NCI-H510A (cell line): ENCODE measurements around the gene YPEL5.

Experiments
- DNase-seq: peaks from one replicate; lab custom pipeline; 2025; lab: John Stamatoyannopoulos, UW

Gene YPEL5

DNA sequence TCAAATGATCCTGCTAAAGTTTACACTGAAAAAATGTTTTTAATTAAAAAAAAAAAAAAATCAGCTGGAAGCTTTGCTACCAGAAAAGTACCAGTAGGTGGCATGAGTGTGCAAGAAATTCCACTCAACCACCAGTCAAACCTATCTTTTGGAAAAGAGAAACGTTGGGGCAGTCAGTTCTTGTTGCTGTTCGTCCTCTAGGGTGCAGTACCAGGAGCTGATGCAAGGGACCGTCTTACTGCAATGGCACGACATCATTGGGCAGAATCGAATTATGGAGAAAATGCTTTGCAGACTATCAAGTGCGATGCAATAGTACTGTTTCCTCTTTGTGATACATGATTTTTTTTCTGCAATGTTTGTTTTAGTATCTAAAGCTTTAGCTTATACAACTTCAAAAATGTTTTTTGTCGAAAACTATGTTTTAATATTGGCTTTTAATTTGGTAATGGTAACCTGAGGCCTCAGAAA, 18.3 kb downstream of the YPEL5 start:
- DNase-seq, result peak; percentile 73

DNA sequence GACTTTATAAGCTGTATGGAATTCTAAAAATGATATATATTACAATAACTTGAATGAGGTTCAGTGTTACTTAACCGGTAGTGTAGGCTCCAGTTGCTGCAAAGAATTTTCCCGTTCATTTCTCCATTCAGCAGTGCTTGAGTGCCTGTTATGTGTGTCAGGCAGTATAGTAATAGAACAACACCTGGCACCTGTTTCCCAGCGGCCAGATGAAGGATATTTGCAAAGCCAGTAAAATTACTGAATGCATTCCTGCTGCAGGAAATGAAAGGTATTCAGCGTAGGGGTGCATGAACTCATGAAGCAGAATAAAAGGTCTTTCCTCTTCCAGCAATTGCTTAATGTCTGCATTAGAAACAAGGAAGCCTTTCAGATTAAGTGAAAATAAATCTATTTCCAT, 18.8 kb downstream of the YPEL5 start:
- DNase-seq, result no peak

DNA sequence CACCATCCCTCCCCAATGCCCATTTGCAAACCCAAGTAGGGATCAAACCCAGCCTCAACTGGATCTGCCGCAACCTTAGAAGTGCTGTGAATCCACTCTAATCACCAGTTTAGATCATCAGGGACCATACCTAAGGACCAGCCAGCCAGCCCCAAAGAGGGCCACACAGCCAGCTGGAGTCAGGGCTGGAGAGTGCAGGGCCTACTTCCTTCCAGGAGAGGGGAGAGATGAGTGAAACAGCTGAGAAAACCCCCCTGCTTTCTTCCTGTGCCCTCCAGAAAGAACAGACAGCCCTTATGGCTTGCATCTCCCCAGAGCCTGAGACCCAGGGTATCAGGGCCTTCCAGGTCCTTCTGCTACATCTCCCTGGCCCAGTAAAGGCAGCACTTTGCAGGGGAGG, 25.8 kb downstream of the YPEL5 start:
- DNase-seq, result no peak

DNA sequence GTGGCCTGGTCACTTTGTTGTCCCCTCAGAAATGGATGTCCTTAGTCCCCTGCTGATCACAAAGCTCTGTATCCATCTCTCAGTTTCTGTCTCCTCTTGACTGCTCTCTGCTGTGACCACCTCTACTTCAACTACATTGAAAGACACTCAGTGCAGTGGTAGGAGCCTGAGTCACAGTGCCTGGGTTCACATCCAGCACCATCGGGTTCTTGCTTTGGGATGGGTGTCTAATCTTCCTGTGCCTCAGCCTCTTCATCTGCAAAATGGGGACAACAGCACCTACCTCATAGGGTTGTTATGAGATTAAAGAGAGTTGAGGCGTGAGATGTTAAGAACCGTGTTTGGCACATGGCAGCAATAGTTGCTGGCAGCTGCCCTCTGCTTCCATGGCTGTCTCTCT, 30.6 kb downstream of the YPEL5 start:
- DNase-seq, result no peak

GRCh38 chr2:30177956-30178355, 31.1 kb downstream of the YPEL5 start:
- no peak for DNase-seq

DNA sequence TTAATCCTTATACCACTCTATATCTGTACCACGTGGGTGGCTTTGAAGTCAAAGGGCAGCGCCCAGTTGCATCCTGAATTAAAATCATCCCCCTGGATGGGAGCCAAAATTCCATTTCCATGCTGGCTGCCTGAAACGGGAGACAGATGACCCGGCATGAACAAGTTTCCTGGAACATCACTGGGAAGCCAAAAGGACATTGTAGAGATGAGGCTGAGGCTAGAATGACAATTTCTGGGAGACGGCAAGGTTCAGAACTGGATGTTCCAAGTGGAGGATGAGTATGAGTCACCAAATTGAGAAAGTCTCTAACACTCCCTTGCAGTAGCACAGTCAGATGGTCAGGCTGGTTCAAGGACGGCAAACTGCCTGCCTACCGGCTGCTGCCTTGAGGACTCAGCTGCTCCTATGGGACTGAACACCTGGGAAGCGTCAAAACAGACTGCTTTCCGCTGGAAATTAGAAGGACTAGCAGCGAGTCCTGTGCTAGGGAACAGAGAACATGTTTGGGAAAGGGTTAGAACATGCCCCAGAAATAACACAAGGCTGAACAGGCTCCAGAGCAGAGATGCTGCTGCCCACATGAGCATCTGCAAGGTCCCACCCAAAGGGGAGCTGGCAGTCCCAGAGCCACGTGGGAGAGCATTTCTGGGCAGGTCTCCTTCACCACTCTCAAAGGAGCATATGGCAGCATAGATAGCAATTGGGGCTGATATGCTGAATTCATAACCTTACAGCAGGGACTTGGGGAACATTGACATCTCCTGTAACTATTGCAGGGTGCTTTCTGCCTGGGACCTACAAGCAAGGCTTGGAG, 32.0 kb downstream of the YPEL5 start:
- no peak for DNase-seq

- no peak for DNase-seq
Observed at GRCh38 chr2:30179536-30179935, 32.7 kb downstream of the YPEL5 start.

DNA sequence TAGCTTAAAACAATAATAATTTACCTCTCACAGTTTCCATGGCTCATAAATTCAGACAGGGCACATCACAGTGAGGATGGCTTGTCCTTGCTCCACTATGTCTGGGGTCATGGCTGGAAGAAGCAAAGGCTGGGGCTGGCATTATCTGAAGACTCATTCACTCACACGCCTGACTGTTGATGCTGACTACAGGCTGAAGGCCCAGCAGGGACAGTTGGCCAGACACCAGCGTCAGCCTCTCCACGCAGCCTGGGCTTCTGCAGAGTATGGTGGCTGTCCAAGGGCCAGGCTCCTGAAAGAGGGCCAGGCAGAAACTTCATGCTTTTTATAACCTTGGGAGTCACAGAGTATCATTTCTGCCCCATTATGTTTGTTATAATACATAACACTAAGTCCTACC, 33.4 kb downstream of the YPEL5 start:
- DNase-seq, result no peak

DNA sequence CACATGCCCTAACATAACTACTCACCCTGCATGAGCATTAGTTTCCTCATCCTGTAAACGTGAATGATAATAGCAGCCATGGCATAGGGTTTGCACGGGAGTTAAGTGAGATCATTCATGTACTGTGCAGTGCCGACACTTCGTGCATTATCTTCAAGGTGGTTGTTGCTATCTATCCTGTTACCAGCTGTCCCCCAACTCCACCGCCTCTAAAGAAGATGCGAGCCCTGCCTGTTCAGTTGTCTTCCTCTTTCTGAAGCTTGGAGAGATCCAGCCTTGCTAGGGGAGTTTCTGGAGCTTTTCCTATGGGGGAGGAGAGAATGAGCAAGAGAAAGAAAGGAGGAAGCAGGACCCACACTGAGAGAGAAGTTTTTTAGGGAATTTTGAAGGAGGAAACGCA, 34.4 kb downstream of the YPEL5 start:
- no peak for DNase-seq

- DNase-seq, result no peak
Observed at GRCh38 chr2:30184035-30184434, 37.2 kb downstream of the YPEL5 start.

GRCh38 chr2:30185178-30185577, 38.4 kb downstream of the YPEL5 start:
- no peak for DNase-seq

DNA sequence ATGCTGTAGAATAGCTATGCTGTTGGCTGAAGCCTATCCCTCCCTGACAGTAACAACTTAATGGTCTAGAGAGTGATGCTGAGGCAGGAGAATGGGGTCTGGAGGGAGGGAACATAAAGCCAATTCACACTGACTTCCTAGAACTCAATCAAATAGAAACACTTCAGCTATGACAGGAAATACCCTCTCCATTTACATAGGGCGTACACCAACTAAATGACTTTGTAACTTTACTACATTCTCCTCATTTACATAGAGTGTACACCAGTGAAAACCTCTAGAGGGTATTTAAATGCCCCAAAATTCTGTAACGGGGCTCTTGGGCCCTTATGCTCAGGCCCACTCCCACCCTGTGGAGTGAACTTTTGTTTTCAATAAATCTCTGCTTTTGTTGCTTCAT, 41.5 kb downstream of the YPEL5 start:
- no peak for DNase-seq

- DNase-seq, result no peak
Observed at GRCh38 chr2:30190637-30191036, 43.8 kb downstream of the YPEL5 start.

- DNase-seq, result no peak
Observed at GRCh38 chr2:30191107-30191506, 44.3 kb downstream of the YPEL5 start.

DNA sequence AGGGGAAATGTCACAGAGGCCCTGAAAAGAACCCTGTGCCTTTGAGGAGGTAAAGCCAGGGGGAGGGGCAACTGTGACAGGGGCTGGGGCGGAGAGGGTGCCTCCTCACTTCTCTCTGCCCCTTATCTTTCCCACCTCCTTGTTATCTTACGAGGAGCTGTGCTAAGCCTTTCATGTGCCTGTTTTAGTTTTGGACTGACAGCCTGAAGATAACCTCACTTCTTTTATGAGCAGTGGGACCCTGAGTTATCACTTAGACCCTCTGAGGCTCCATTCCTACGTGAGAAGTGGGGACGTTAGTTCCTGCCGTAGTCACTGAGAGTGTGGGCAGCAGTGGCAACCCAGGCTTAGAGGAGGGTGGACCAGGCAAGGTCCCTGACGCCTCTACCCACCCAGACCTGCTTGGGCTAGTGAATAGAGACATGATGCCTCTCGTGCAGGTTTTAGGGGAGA, 45.0 kb downstream of the YPEL5 start:
- DNase-seq, result no peak

DNA sequence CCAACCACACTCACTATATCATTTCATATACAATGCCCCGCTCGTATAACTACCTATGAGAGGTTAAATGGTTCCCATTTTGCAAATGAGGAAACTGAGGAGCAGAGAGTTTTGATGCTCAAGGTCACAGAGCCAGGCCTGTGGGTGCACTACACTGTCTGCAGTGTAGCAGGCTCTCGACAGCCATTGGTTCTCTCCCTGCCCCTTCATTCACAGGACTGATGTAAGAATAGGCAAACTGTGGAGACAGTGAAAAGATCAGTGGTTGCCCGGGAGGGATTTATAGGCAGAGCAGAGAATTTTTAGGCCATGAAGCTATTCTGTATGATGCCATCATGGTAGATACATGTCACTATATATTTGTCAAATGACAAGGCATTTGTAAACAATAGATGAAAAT, 45.5 kb downstream of the YPEL5 start:
- DNase-seq, result no peak

GRCh38 chr2:30193104-30193681, 46.4 kb downstream of the YPEL5 start:
- DNase-seq, result no peak

GRCh38 chr2:30194421-30194820, 47.6 kb downstream of the YPEL5 start:
- no peak for DNase-seq

GRCh38 chr2:30195016-30195415, 48.2 kb downstream of the YPEL5 start:
- no peak for DNase-seq

DNA sequence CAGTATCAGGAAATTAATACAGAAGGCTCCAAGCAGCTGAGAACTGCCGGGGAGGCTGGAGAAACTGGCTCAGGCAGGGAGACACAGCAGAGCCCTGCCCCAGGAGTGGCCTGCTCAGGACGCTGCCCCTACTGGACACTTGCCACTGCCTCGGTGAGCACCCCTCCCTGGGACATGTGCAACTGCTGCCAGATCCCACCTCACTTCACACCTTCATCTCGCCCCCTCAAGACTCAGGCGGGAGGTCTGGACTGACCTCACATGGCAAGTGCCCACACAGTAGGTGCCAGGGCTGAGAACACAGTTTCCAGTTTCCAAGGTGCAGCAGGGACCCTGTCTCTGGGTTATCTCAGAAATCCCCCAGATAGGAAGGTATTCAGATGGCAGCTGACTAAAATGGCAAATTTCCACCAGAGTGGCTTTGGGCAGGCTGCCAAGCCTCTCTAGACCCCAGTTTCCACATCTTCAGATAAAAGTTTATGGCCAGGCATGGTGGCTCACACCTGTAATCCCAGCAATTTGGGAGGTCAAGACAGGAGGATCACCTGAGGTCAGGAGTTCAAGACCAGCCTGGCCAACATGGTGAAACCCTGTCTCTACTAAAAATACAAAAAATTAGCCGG, 50.9 kb downstream of the YPEL5 start:
- DNase-seq, result no peak

DNA sequence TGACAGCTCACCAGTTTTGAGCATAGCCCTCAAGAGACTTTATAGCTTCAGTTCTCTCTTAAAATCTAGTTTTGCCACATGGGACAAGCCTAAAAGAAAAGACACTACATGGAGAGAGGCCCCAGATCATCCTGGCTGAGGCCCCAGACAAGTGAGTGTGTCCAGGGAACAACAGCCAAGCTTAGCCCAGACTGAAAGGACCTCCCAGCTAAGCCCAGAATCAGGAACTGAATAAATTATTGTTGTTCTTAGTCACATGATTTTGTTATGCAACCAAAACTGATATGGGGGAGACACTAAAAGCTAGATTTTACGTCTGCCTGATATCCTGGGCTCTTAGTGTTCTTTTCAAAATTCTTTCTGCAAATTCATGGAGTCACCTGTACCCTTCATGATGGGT, 55.2 kb downstream of the YPEL5 start:
- DNase-seq, result no peak

- DNase-seq, result no peak
Observed at GRCh38 chr2:30203156-30203555, 56.3 kb downstream of the YPEL5 start.

DNA sequence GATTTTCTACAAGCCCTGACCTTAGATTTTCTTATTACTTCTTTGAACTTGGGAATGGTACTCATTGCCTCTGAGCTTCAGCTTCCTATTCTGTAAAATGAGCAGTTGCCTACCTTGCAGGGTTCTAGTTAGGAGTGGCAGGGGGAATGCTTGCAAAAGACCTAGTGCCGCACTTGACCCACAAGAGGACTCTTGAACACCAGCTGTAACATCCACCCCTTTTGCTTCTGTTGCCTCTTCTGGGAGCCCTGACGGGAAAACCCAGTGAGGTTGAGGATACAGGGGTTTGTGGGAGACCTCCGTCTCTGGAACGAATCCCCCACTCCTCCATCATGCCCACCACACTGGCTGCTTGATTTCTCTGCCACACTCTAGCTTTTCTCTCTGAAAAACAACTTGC, 57.5 kb downstream of the YPEL5 start:
- peak; percentile 40 for DNase-seq
